Fibroblast of skin of right quadriceps (primary cell): ENCODE data around the gene BANK1.

Experiments used
- DNase-seq: peaks from one replicate; pipeline ENCODE4 v3.0.0-alpha.2; 2013

The BANK1 gene, protein sequence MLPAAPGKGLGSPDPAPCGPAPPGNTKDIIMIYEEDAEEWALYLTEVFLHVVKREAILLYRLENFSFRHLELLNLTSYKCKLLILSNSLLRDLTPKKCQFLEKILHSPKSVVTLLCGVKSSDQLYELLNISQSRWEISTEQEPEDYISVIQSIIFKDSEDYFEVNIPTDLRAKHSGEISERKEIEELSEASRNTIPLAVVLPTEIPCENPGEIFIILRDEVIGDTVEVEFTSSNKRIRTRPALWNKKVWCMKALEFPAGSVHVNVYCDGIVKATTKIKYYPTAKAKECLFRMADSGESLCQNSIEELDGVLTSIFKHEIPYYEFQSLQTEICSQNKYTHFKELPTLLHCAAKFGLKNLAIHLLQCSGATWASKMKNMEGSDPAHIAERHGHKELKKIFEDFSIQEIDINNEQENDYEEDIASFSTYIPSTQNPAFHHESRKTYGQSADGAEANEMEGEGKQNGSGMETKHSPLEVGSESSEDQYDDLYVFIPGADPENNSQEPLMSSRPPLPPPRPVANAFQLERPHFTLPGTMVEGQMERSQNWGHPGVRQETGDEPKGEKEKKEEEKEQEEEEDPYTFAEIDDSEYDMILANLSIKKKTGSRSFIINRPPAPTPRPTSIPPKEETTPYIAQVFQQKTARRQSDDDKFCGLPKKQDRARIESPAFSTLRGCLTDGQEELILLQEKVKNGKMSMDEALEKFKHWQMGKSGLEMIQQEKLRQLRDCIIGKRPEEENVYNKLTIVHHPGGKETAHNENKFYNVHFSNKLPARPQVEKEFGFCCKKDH

DNA sequence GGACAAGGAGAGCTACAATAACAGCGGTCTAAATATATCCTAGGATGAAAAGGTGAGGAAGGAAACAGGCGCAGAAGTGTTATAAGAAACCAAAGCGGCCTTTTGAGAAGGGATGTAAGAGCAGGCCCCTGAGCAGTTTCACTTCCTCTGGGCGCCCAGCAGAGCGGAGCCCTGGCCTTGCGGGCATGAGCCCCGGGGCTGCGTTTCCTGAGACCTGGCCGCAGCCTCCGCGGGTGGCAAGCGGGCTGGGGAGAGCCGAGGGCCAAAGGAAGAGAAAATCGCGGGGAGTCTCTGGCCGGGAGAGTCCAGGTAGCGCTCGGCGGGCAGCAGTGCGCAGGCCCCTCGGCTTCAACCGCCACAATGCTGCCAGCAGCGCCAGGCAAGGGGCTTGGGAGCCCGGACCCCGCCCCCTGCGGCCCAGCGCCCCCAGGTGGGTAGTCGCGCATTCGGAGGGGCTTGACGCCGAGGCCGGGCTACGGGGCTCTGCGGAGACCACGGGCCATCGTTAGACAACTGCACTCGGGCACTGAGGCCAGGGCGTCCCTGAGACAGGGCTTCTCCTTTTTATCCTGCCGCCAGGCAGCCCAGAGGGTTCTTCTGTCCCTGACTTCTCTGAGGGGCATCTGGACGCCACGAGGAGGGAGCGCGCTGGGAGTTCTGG lies at the start of gene BANK1:
TSS of gene BANK1 (plus strand) at position 210 of the 661 bp plus-strand sequence. CDS start at position 361, 151 bp downstream.
- peak; percentile 31 for DNase-seq

DNA sequence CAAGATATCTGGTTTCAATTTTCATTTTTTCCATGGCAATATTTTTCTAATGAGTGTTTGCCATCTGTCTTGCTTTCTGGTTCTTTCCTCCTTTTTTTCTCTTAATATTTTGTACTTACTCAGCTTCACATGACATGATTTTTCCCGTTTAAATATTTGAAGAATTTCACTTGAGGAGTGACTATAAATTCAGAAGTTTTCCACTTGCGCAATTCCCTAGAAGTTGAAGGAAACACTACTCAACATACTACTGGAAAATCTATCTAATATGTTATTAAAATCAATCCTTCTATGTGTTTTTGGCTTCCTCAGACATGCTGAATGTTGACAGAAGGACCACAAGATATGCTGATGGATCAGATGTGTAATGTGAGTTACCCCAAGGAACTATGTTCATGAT lies 36.8 kb upstream of the BANK1 start:
- DNase-seq = peak; percentile 53

DNA sequence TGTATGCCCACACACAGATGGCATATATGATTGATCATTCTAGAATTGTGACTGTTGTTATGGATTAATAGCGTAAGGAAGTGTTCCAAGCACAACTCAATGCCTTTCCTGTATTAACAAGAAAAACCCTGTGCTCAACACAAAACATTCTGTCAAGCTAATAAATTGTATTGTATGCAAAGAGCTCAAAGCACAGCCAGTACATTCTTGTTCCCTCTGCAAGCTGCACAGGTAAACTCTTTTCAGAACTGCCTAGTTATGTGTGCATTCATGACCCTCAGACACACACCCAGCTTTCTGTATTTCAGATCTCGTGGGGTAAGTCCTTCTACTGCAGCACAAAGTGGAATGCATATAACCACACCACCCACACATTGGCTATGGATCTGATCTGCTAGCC lies 34.3 kb upstream of the BANK1 start:
- DNase-seq = no peak

DNA sequence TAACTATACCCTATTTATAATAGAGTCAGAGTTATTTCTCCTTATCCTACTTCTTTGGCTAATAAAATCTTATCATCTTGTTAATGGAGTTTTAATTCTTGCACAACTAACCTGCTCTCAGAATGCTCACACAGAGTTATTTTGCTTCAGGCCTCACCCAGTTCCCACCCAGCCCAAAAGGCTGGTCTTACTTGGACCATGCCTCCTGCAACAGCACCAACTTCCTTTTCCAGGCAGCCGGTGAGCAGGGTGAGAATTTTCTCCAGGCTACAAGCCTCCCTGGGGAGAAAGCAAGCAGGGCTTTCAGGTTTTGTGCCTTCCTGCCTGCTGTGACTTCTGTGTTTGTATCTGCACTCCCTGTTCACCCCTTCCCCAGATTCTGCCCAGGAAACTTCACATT lies 29.1 kb upstream of the BANK1 start:
- no peak for DNase-seq

DNA sequence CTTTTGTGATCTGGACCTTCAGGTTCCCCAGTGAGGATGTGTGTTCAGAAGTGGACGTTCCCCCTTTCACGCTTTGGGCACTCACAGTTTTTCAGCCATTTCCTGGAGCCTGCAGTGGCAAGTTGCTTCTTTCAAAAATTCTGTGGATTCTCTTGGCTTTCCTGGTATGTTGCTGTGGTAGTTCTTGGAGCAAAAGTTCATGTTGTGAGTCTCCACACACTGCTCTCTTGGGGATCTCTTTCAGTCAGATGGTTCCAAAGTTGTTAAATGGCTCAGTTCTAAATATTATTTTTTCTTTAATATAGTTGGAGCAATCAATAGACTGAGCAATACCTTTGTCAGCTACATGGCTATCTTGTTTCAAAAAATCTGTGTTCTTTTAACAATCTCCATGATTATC lies 28.5 kb upstream of the BANK1 start:
- no peak for DNase-seq

DNA sequence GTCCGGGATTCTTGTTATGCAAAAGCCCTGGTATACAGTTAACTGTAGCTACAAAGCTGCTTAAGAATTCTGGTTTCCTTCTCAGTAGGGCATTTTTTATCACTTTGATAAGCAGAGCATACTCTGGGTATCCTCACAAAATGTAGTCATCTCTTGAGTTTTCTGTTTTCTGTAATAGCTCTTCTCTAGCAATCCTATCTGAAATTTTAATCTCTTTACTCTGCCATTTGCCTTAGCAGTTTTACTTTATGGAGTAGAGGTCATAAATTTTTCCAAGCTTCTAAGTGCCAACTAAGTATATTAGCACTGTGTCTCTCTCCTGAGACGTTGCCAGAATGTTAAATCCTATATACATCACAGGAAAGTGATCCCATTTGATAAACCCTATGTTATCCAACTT lies 28.0 kb upstream of the BANK1 start:
- no peak for DNase-seq

DNA sequence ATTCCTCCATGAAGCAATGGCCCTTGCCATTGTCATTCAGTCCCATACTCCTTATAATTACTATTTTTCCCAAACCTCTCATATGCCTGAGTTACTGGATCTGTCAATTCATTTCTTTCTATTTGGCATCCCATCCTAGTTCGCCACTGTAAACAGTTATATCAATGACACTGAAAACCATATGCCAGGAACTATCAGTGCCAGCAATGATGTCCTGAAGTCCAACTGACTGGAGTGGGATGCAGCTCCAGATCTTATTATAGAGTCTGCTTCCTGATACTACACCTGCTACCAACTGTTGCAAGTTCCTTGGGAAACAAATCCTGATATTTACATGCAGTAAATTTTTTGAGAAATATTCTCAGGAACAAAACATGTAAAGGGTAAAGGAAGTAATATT lies 27.0 kb upstream of the BANK1 start:
- no peak for DNase-seq

DNA sequence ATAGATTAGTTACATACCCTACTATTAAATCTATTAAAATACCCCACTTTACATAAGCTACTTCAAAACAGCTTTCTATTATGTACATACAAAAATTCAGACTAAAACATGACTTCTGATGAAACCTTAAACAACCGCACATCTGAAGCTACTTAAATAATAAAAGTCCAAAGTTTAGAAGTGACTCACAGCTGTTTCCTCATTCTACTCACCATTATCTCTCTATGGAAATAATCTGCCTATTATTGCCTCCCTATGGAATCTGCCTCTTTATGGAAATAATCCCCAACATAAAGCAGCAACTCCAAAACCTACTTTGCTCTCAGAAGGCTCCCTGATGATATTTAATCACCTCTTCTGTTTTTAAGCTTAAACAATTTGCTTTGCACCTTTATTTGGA lies 15.7 kb upstream of the BANK1 start:
- DNase-seq = peak; percentile 56

DNA sequence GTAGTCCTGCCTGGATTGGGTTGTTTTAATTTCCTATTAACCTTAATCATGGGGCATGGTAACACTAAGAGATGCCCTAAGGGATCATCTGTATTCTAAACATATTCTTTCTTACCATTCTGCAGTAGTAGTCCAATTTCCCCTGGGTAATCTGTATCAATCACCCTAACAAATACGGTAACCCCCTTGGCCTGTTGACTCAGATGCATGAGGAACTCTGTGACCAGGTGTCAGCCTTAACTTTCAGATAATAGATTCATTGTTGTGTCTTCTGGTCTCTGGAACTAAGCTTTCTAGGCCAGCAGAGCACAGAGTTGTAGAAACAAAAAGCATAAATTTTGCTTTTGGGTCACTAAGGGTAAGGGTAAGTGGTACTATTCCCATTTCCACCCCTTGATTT lies 13.1 kb upstream of the BANK1 start:
- no peak for DNase-seq

DNA sequence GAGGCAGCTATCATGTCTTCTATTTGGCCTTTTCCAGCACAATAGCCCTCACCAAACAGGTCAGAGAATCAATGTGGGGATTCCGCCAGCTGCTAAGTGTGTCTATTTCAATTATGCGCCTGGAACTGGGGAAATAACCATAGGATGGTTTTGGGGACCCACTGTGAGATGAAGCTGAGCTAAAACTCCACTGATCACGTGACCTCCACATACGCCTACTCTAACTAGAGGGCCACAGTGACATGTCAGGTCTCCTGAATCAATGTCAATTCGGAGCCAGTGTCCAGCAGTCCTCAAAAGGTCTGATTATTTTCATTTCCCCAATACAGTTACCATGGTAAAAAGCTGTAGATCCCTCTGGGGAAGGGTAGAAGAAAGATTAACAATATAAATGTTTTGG lies 10.2 kb upstream of the BANK1 start:
- DNase-seq = no peak

DNA sequence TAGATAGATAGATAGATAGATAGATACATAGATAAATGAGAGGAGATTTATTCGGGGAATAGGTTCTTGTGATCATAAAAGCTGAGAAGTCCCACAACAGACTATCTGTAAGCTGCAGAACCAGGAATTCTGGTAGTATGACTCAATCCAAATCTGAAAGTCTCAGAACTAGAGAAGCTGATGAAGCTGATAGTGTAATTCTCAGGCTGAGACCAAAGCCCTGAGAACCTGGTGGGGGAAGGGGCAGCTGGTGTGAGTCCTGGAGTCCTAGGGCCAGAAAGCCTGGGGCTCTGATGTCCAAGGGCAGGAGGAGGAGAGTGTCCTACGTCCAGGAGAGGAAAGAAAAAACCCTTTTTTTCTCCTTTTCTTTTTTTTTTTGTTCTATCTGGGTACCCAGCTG lies 8.0 kb upstream of the BANK1 start:
- DNase-seq = no peak

DNA sequence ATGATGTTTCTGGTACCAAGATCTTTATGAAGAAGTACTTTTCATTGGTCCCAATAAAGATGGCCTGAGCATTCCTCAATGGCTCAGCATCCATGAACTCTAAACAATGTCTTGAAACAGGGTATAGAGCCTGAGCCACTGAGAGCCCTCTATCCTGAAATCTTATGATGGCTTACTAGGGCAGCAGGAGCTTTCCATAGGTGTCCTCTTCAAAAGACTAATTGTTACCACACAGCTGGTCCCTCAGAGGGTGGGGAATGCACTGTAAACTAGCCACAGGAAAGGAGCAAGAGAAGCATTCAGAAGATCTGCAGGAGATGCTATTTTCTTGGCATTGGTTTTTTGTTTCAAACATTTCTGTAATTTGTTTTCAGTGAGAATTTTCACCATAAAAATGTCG lies 5.6 kb upstream of the BANK1 start:
- DNase-seq = no peak

DNA sequence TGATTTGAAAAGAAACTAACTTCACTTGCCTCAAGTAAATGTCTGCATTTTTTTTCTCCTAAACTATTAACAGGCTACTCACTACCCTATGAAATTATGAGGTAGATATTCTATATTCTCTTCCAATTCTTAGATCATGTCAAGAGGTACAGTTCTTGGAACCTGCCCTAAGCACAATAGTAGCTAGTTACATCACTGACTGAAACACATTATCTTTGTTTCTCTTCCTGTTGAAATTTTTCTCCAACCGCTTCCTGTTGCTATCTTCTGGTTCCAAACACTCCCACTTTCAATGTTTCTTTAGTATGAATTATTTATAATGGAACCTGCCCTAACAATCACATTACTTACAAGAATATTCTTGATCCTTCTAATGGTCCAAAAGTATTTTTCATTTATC lies 5.0 kb upstream of the BANK1 start:
- DNase-seq = no peak

DNA sequence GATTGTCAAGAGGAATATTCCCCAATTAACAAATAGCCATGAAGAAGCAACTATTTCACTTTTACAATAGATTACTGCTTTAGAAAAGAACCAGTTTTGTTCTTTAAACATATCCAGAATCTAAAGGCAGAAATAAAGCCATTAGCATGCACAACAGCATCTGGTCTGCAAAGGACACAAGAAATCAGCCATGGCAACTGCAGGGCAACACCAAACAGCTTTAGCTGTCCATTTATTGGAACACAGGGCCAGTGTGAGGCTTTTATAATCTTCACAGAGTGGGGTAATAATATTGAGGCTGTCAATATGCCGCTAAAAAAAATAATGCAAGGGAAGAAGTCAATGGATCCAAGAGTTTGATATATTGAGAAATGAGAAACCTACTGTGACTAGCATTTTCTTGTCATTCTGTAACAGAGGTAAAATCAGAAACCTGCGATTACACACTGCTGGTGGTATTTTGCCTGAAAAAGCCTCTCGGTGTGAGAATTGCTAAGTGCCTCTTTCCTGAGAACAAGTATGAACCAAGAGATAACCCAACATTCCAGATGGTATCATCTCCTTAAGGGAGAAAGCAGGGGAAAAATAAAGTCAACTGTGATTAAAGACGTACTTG lies 2.7 kb upstream of the BANK1 start:
- DNase-seq = no peak

DNA sequence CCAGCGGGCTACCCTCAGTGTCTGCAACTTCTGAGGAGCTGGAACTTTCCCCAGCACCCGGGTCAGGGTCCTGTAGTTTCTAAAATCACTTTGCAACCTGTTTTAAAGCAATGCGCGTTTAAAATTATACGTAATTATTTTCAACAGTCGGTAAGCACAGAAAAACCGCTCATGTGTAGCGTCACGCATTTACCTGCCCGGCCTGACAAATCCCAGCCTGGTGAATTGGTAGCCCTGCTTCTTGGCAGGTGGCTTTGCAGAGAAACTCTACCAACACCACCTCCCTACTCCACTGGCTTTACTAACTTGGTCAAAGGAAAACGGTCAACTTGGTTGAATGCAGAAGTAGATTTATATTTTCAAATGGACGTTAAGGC lies 640 bp downstream of the BANK1 start:
- DNase-seq = no peak

DNA sequence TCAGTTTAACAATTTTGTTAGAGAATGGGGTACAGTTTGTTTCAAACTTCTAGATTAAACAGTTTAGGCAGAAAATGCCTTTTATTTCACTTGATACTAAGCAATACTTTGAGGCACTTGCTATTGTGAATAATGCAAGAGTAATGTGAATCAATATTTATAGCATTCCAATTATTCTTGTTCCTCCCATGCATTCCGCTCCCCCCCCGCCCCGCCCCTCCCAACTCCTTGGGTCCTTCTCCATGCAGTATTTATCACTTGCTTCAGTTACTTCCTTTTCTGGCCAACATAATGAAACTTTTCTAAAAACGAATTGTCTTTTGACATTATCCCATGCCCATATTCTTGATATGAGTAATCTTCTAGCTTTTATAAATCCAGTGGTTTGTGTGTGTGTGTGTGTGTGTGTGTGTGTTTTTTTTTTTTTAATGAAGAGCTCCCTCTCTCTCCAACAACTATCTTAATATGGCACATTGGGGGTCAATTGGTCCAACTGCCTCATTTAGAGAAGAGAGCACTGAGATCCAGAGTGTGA lies 1.6 kb downstream of the BANK1 start:
- peak; percentile 9 for DNase-seq

DNA sequence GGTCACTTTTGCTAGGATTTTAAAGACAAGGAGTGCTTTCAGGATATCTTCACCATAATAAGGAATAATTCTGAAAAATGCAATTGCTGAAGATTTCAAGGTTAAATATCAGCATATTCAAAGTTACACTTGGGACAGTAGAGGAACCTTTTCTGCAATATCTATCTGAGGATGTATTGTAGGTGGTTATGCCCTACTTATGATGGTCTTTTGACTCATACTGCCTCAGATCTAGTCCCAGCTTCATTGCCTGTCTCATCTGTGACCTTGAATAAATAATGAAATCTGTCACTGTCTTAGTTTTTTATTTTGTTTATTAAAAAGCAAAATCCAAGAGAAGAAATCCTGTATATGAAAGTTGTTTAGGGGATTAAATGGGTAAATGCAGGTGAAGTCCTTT lies 2.9 kb downstream of the BANK1 start:
- DNase-seq = no peak

DNA sequence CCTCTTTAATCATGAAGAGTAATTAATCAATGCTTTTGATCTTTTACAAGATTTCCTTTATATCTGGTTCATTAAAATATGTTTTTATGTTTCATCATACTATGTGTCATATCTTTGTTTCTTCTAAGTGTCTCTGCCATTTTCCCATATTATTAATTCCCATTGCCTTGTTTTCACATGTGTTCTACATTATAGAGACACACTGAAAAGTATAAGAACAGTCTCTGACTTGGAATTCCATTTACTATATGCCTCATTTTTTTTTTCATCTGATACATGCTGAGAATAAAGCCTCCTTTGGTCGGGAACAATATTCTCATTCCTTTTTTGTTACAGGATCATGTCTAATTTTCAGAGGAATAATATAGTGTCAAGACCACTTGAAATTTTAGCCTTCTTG lies 4.3 kb downstream of the BANK1 start:
- DNase-seq = peak; percentile 7

DNA sequence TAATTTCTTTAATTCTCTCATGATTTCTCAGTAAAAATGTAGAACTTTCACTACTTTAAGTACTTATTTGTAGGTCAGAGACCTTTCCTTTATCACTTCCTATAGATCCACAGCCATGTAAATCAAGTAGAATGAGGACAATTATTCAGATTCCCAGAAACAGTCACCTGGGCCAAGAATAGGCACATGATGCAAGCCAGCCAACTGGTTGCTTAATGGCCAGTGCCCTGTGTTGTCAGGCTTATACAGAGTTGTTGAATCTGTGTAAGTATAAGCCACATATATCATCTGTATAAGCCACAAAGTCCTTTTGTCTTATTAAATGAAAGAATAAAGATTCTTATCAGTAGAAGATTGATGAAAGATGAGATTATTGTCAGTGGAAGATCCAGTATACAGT lies 5.2 kb downstream of the BANK1 start:
- DNase-seq = no peak

DNA sequence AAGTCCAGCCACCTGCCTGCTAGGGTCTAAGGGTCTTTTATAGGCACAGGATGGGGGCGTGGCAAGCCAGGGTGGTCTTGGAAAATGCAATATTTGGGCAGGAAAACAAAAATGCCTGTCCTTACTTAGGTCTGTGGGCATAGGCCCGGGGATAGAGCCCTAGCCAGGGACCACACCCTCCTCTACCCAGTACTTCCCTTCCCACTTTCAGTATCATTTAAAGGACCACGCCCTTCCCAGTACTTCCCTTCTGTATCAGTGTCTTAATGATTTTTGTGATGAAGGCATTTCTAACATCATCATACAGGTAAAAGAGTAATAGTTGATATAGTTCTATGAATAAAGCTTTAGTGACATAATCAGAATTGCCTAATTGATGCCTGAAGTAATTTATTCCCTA lies 11.4 kb downstream of the BANK1 start:
- DNase-seq = no peak

DNA sequence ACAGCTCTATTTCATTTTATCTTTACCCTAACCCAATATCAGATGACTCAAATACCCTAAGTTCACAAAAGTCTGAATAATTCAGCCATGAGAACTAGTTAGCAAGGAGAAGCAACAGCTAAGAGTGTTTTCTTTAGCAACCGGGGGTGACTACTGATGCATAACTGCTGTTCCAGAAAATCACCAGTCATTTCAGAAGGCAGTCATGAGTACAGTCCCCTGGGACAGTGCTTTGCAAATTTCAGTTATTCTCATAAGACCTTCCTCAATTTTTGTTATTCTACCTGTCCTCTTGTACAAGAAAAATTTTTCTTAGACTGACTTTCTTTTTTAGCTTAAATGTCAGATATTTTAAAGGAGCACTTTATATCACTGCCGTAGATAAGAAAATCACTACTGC lies 16.4 kb downstream of the BANK1 start:
- no peak for DNase-seq

DNA sequence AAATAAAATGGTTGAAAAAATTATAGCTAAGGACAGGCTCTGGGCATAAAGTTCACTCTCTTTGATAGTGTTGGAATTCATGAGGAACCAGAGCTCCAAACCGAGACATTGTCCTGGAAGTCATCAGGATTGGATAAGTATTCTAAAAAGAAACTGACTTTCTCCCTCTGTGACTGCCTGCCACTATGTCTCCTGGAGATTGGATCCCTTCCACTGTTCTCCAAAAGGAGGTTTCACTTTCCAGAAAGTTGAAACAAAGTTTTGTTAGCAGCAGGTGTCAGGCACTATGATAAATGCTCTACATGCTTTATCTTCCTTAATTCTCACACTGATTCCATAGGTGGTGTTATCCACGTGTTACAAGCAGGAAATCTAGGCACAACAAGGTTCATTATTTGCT lies 16.8 kb downstream of the BANK1 start:
- no peak for DNase-seq

DNA sequence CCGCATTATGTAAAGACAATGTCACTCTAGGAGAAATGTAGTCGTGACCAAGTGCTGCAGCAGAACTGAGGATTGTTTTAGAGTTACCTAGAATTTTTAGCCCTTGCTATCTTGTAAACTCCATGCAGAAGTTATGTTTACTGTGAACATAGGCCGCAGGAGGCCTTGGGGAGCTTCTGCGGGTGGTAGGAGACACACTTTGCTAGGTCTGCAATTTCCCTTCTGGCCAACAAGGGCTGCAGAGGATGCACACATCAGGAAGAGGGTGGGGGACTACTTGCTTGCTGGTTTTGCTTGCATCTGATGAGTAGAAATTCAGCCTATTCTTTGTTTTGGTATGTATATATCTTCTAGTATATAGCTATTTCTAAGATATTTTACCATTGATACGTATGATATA lies 23.1 kb downstream of the BANK1 start:
- no peak for DNase-seq
